ENCODE results near the gene ERO1B.

Gene ERO1B

DNA sequence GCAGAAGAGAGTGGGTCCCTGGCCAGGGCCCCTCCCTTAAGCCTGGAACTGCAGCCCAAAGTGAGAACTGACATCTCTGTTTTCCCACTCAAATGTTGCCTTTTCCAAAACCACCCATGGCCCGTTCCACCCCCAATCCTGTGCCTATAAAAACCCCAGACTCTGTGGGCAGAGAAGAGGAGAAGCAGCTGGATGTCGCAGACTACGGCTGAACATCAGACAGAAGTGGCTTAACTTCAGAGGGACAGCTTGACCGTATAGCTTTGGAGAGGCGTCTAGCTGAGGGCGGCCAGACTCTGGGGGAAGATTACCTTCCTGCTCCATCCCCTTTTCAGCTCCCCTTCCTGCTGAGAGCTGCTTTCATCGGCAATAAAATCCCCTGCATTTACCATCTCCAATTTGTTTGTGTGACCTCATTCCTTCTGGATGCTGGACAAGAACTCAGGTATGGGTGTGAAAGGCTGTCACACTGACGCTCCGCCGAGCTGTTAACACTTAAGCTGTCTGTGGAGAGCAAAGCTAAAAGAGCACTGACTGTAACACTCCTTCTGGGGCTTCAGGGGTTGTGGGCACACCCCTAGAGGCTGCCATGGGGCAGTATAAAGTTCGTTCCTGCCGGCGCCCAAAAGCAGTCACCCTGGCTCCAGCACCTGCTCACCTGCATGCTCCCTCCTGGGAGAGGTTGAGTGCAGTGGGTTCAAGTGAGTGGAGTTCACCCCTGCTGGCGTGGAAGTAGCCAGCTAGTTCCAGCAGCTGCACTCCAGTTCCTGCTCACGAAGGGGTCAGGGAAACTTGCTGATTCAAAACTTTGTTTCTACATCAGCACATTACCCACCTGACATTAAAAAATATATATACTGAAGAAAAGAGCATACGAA, 19.6 kb upstream of the ERO1B start:
- no peak for DNase-seq (ENCODE audit: low read depth, low spot score)

DNA sequence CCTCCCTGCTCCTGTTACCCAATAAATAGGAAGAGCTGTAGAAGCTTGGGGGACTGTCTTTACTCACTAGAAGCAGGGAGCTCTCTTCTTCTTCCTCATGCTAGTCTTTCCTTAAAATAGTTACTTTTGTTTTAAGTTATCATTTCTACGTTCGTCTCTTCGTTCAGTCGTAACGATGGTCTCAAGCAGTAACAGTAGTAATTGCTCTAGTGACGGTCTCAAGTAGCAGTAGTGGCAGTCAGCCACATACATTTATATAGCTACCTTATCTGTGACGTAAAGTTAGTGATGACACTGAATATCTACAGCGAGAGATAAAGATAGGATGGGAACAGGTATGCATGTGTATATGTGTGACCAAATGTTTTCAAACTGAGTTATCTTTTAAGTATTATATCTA, 15.4 kb upstream of the ERO1B start:
- no peak for DNase-seq (ENCODE audit: low read depth, low spot score)

DNA sequence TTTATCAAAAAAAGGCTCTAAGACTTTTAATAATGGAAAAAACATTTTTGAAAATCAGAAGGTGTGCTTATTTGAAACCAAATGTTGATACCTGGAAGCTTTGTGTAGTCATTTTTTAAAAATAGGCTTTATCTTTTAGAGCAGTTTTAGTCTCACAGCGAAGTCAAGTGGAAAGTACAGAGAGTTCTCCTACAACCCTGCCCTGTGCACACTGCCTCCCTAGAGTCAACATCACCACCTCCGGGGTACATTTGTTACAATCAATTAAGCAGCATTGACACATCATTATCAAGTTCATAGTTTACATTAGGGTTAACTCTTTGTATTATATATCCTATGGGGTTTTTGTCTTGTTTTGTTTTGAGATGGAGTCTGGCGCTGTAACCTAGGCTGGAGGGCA, 10.7 kb upstream of the ERO1B start:
- DNase-seq (ENCODE audit: low read depth, low spot score), result no peak

DNA sequence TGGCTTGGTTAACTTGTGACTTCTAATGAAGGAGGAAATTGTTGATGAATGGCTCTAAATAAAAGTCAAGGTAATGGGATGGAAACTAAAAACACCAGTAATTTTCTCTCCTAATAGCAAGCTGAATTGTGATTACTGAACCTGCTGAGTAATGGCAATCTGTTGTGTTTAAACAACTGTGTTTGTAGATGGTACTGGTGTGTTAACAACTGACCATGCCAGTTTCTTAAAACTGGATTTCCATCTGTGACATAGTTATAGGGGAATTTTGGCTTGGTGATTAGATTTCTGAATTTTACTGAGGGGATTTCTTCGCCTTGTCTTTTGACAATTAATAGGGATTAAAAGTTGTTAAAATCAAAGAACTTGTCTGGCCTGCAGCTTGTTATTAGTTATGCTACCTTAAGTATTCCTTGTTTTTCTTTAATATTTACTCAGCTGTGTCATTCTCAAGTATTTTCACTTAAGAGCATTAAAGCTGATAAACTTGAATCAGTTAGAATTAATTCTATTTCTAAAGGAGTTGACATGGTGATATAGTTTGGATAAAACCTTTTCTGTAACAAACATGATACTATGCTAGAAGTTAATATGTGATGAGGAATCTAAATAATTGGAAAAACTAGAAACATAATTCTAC, 7.9 kb upstream of the ERO1B start:
- no peak for DNase-seq (ENCODE audit: low read depth, low spot score)

DNA sequence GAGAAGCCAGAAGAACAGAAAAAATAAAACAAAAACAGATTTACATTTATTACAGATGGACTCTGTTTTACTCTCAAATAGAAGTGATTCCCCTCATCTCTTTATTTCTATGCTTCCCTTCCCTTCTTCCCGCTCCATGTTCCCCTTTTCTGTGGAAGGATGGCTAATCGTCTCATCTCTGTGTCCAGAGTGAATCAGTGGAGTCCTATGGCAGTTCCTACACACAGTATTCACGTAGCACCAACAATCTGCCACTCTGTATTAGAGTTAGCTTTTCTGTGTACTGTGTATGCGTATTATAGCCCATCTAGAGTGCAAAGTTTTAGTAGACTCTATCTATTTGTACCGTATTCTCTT, 6.8 kb upstream of the ERO1B start:
- no peak for DNase-seq (ENCODE audit: low read depth, low spot score)

DNA sequence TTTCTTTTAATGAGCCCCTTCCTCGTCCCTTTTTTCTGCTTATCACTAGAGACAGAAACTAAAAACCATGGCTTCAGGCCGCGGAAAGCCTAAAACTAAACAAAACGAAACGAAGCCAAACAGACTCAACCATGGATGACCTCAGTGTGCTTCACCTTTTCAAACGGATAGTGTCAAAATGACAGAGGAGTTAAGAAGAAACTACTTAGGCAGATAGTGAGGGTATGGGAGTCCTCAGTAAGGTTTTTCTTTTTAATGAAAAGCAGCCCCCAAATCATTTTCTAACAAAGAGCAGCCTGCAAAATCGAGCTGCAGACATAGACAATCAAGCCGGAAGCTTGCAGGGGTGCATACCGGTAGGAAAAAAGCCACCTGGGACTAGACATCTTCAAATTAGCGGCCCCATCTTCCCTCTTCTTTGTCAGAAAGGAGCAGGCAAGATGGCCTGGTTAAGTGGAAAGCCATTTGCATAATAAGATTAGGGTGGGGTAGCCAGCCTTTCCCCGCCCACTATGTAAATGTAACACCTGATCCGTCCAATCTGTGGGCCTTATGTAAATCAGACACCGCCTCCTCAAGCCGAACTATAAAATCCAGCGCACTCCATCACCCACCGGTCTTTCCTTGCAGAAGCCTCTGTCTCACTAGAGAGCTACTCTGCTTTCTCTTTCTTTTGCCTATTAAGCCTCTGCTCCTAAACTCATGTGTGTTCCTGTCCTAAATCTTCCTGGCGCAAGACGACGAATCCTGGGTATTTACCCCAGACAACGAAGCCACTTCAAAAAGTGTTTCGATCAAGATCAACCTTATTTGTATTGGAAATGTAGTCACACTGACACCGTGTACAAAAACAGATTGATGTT, 6.2 kb upstream of the ERO1B start:
- DNase-seq (ENCODE audit: low read depth, low spot score), result peak; percentile 71

DNA sequence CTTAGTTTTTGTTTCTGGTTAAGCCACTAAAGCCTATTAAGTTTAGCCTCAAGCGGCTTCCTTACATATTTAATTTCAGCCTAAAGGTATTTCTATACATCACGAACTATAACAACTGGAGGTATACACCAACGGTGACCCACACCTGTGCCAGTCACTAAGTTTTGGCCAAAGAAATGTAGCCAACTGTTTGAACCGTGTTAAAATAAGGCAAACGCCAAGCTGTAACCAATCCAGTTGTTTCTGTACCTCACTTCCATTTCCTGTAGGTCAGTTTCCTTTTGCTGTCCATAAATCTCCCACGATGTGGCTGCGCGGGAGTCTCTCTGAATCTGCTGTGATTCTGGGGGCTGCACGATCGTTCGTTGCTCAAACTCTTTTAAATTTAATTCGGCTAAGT, 5.6 kb upstream of the ERO1B start:
- DNase-seq (ENCODE audit: low read depth, low spot score), result no peak

DNA sequence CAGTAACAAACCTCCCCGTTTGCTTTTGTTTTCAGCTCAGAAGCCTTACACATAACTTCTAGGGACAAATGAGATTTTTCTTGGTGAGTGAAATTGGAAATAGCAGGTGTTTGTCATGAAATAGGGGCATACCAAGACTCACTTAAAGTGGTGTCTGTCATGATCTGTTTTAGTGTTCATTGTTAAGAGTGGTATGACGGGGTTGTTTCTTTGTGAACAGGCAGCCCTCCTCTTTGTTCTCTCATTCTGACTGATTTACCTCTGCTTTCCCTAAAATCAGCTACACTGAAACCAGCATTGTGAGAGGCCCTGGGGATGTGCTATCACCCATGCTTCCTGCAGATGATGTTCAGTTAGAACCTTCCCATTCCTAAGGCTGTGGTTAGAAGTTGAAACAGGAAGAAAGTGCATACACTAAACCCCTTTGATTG, 2.5 kb upstream of the ERO1B start:
- DNase-seq (ENCODE audit: low read depth, low spot score), result no peak

DNA sequence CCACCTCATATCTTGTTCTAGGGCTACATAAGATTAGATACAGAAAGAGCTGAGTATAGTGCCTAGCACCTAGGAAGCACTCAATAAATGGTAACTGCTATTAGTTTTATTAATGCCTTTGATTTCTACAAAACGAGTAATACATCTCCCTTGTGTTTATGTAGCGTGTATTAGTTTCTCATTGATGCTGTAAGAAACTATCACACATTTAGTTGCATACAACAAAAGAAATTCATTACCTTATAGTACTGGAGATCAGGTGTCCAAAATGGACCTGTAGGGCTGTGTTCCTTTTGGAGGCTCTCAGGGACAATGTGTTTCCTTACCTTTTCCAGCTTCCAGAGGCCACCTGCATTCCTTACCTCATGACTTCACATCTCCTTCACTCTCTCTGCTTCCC, 961 bp upstream of the ERO1B start:
- DNase-seq (ENCODE audit: low read depth, low spot score), result no peak

DNA sequence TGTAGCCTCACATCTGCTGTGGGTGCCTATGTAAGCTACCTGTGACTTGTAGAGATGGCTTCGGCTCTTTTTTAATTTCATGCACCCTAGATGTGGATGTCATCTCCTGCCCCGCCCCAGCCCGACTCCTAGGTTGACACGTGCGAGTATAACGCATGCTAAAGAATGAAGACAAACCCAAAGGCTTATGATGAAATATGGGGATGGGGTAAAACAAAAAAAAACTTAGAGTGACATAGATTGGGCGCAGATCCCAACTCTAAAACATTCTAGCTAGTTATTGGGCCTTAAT, 613 bp upstream of the ERO1B start:
- DNase-seq (ENCODE audit: low read depth, low spot score), result no peak

DNA sequence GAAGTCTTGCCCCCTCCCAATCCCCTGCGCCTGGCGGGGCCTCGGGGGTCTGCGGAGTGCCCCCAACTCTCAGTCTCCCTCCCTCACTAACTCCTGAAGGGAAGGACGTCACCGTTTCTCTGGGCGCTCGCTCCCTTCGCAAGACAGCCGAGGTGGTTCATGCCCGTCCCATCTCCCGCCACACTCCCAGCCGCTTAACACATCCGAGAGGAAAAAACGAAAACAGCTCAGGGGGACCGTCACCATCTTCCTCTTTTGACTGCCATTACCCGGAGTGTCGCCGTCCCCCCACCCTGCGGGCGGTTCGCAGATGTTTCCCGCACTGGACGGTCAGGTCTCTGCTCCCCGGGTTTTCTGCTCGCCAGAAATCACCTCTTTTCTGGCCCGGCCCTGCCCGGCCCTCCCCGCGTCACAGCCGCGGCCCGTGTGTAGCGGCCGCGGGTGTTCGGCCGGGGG, 532 bp downstream of the ERO1B start:
- DNase-seq (ENCODE audit: low read depth, low spot score), result no peak

DNA sequence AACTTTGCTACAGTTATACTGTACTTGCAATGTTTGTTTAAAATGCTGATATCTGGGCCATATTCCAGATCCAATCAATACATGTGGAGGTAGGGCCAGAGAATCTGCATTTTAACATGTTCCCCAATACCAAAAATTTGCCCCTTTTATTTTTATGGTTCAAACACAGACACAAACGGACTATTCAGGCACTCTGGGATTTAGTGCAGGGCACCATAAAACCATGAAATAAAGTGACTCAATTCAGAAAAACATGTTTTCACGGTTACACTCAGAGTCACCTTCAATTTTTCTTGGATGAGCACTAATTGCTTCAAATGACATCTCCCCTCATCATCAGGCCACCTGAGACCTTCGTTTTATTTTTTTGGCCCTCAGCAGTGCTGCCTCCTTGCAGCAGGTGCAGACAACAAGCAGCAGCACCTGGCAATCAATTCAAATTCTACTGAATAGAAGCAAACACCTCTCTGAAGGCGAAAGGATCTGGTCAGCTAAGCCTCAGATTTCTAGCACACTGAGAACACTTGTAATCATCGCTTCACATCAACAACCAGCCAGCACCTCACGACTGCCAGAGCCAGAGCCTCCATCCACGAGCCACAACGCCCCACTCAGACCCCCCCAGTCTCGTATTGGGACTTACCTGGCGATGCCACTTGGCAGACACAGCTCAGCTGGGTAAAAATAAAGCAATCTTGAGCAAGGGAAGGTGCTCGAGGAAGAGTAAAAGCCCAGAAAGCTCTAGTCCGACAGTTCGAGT, 1.1 kb downstream of the ERO1B start:
- no peak for DNase-seq (ENCODE audit: low read depth, low spot score)

DNA sequence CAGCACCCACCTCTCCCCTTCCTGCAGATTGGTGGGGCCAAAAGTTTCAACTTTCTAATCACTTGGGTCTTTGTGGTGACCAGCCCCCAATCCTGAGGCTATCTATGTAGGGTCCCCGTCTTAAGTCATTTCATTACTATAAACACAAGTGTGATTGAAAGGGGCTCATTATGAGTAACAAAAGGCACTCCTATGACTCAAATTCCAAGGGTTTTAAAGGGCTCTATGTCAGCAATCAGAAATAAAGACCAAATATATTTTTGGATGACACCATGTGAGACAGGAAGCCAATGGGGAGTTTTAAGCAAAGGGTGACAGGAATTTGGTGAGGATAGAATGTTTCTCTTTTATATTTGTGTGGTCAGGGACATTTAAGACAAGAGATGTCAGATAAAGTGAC, 6.2 kb downstream of the ERO1B start:
- DNase-seq (ENCODE audit: low read depth, low spot score), result no peak

DNA sequence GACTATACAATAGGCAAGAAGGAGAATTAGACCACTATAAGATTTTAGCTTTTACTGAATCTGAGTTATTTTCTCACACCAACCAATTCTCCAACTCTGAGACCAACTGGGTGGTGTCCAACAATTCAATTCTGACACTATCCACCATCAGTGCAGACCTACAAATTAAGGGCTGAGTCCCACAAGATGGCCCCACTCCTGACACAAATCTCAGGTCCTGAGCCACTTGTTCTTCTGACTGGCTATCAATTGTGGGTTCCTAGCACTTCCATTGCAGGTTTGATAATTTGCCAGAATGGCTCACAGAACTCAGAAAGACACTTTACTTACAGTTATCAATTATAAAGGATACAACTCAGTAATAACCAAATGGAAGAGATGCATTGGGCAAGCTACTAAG, 6.7 kb downstream of the ERO1B start:
- DNase-seq (ENCODE audit: low read depth, low spot score), result no peak

DNA sequence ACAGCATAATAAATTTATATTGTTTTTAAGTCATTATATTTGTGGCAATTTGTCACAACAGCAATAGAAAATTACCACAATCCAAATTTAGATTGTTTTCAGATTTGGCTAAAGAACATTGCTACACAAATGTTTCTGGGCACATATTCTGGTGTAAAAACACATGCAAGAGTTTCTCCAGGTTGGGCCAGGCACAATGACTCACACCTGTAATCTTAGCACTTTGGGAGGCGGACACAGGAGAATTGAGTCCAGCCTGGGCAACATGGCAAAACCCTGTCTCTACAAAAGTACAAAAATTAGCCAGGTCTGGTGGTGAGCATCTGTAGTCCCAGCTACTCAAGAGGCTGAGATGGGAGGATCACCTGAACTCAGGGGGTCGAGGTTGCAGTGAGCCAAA, 8.4 kb downstream of the ERO1B start:
- no peak for DNase-seq (ENCODE audit: low read depth, low spot score)

DNA sequence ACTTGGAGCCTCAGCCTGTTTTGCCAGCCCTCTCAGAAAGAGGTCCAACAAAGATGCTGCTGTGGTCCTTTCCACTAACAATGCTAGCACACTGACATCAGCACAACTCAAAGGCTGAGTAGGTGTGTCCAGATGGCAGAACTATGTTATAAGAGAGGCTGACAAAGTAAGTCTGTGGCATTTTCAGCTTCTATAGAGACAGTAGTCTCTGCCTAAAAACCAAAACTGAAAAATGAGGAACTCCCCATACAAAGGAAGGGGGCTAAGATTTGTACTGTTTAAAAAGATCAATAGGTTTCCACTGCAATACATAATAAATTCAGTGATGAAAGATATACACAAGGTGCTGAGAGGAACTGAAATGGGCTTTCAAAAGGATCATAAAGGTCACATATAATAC, 12.3 kb downstream of the ERO1B start:
- no peak for DNase-seq (ENCODE audit: low read depth, low spot score)

DNA sequence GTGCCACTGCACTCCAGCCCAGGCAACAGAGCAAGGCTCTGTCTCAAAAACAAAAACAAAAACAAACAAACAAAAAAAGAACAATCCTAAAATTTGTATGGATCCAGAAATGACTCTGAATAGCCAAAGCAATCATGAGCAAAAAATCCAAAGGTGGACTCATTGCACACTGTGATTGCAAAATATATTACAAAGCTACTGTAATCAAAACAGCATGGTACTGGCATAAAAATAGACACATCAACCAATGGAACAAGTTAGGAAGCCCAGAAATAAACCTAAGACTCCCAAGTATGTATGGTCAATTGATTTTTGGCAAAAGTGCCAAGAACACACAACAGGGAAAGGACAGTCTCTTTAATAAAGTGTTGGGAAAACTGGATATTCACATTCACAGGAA, 19.9 kb downstream of the ERO1B start:
- no peak for DNase-seq (ENCODE audit: low read depth, low spot score)

DNA sequence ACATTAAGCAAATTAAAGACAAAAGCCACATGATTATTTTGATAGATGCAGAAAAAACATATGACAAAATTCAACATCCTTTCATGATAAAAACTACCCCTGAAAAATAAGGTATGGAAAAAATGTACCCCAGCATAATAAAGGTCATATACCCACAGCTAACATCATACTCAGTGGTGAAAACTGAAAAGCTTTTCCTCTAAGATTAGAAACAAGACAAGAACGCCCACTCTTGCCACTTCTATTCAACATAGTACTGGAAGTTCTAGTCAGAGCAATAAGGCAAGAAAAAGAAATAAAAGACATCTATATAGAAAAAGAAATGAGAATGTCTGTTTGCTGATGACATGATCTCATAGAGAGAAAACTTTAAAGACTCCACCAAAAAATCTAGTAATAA, 20.7 kb downstream of the ERO1B start:
- no peak for DNase-seq (ENCODE audit: low read depth, low spot score)

DNA sequence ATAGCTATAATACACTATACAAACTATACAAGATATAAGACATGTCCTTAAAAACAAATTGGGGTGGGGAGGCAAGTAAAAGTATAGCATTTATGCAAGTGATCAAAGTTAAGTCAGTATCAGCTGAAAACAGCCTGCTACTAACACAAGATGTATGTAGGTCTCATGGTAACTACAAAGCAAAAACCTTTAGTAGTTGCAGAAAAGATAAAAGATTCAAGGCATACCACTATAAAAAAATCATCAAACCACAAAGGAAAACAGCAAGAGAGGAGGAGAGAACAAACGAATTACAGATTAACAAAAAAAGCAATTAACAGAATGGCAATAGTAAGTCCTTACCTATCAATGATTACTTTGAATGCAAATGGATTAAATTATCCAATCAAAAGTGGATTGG, 22.7 kb downstream of the ERO1B start:
- DNase-seq (ENCODE audit: low read depth, low spot score), result no peak

DNA sequence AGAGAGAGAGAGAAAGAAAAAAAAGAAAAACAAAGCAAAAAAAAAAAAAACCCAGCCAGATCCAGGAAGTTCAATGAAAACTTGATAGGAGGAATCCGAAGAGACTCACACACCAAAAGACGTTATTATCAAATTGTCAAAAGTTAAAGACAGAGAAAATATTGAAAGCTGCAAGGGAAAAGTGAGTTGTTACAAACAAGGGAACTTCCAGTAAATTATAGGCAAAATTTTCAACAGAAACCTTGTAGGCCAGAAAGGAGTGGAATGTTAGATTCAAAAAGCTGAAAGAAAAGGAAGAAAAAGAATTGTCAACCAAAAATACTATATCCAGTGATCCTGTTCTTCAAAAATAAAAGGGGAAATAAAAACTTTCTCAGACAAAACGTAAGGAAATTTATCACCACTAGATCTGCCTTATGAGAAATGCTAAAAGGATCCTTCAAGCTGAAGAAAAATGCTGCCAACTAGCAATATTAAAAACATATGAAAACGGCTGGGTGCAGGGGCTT, 23.6 kb downstream of the ERO1B start:
- no peak for DNase-seq (ENCODE audit: low read depth, low spot score)

DNA sequence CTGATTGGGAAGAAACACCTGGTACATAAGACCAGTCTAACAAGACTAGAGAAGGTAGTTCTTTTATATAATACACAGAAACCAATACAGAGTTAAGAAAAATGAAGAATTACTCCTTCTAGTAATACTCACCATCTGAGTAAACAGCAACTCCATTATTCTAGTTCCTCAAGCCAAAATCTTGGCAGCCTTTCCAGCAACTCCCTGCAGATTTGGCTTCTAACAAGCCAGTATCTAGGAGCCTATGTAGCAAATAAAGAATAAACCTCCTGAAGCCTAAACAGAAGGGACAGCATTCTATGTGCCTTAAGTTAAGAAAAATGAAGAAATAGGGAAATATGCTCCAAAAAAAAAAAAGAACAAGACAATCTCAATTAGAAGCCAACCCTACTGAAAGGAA, 24.5 kb downstream of the ERO1B start:
- DNase-seq (ENCODE audit: low read depth, low spot score), result no peak
